ENCODE measurements around the gene FAM110A.
A peak's percentile ranks its signal among the peaks of the same experiment; 100 is the strongest.
"Not testable (repeated sequence)": the region's sequence is repeated elsewhere in the genome, so short reads cannot be mapped to it uniquely, and the experiment has no call there.

Gene FAM110A

GRCh38 chr20:821731-822065 lies 11.8 kb upstream of the FAM110A start:
- no peak overlapping the region for H3K4me3 ChIP-seq (ENCODE audit: low read length)
- no peak for DNase-seq (ENCODE audit: low read depth, low spot score)

DNA sequence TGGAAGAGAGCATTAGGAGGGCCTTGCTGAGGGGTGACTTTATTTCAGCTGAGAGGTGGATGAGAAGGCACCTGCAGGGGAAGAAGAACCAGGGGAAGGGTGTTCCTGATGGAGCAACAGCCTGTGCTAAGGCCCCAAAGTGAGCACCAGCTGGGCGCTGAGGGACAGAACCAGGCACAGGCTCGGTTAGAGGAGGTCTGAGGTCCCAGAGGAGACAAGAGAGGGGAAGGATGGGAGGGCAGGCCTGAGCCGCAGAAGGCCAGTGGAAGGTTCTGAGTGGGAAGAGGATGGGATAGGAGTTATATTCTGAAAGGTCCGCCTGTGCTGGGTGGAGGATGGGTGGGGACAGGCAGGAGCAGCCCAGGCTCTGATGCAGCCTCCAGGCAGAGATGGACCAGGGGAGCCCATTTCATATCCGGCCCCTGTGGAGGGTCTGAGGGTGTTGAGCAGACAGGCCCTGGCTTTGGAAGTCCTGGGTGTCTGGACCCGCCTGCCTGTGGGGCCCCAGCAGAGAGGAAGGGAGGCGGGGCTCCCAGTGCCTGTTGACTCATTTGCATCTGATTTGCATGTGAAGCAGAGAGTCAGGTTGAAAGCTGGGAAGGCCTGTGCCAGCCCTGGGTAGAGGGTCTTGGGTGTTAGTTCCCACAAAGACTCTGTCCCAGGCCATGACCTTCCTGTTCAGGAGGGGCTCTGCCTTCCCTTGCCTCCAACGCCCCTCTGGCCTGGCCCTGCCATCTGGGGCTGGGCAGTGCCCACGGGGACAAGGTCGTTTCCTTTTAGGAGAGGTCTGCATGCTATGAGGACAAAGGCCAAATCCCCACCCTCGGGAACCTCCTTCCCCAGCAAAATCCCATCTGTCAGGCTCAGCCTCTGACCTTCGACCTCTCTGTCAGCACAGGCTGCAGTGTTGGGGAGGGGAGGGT lies 10.6 kb upstream of the FAM110A start:
- DNase-seq (ENCODE audit: low read depth, low spot score): no peak
- H3K4me3 ChIP-seq (ENCODE audit: low read length): no peak overlapping the region

- no peak overlapping the region for H3K4me3 ChIP-seq (ENCODE audit: low read length)
- no peak for DNase-seq (ENCODE audit: low read depth, low spot score)
Observed at GRCh38 chr20:823574-823902, 10.0 kb upstream of the FAM110A start.

- no peak for DNase-seq (ENCODE audit: low read depth, low spot score)
- no peak overlapping the region for H3K4me3 ChIP-seq (ENCODE audit: low read length)
Observed at GRCh38 chr20:824490-824889, 9.0 kb upstream of the FAM110A start.

DNA sequence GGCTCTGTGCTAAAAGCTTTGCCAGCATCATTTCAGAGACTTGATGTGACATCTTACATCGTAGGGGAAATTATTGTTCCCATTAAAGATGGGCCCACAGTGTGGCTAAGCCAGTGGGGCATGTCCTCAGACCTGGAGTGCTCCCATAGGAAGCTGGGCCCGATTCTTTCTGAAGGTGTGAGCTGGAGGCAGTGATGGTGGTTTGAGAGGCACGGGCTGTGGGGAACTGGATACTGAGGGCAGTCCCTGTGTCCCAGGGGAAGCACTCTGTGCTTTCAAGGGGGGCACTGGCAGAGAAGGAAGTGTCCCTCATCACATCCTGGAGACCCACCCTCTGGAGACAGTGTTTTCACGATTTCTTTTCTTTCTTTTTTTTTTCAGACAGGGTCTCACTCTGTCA lies 8.6 kb upstream of the FAM110A start:
- no peak overlapping the region for H3K4me3 ChIP-seq (ENCODE audit: low read length)
- DNase-seq (ENCODE audit: low read depth, low spot score): no peak

DNA sequence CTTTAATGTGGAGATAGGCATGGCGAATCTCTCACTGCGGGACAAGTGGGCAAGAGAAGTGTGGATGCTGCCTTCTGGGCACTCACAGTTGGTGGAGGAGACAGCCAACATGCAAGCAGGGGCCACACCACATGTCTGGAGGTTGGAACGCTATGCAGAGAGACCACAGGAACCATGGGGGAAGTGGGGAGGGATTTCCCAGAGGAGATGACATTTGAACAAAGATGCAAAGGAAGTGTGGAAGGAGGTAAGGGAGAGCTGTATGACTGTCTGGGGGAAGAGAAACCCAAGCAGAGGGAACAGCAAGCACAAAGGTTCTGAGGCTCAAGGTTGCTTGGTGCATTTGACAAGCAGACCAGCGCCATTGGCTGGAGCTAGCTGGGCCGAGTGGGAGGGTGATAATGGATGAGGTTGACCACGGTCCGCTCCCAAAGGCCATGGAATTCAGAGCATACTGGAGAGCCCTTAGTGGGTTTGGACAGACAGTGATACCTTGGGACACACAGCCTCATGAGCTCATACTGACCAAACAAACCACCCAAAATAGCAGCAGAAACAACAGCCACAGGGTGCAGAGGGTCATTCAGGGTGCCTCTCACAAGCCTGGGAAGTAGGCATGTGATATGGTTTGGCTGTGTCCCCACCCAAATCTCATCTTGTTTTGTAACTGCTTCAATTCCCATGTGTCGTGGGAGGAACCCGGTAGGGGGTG lies 7.6 kb upstream of the FAM110A start:
- no peak overlapping the region for H3K4me3 ChIP-seq (ENCODE audit: low read length)

DNA sequence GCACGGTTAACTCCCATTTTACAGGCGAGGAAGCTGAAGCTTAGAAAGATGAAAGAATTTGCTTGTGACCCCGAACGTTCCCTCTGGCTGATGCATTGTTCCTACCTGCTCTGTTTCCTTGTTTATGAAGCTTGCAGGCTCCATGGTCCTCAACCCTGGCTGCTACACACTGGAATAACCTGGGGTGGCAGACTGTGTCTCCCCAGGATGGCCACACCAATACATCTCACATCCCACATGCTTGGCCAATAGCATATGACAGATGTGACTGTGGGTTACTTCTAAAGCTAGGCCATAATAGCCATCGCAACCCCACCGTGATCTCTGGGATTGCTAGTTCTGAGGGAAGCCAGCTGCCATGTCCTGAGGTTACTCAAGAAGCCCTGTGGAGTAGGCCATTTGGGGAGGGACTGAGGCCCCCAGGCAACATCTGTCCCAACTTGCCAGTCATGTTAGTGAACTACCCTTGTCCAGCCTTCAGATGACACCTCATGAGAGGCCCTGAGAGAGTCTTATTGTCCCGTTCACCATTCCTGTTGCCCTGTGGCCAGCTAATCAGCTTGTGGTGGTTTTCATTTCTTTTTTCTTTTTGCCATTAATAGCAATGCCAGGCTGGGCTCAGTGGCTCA lies 6.7 kb upstream of the FAM110A start:
- no peak overlapping the region for H3K4me3 ChIP-seq (ENCODE audit: low read length)
- no peak for DNase-seq (ENCODE audit: low read depth, low spot score)

More for the DNA sequence above, 7.6 kb upstream of the FAM110A start:
- DNase-seq (ENCODE audit: low read depth, low spot score): no peak

DNA sequence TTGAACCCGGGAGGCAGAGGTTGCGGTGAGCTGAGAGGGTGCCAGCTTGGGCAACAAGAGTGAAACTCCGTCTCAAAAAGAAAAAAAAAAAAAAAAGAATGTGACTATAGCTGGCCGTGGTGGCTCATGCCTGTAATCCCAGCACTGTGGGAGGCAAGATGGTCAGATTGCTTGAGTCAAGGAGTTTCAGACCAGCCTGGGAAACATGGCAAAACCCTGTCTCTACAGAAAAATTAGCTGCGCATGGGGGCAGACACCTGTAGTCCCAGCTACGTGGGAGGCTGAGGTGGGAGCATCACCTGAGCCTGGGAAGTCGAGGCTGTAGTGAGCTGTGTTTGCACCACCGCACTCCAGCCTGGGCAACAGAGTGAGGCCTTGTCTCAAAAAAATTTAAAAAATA lies 5.5 kb upstream of the FAM110A start:
- not testable (repeated sequence) for DNase-seq (ENCODE audit: low read depth, low spot score)

GRCh38 chr20:828987-829386 lies 4.5 kb upstream of the FAM110A start:
- H3K4me3 ChIP-seq (ENCODE audit: low read length): no peak overlapping the region
- no peak for DNase-seq (ENCODE audit: low read depth, low spot score)

More for the DNA sequence above, 5.5 kb upstream of the FAM110A start:
- not testable (repeated sequence) for H3K4me3 ChIP-seq (ENCODE audit: low read length)

GRCh38 chr20:829551-829950 lies 4.0 kb upstream of the FAM110A start:
- H3K4me3 ChIP-seq (ENCODE audit: low read length): no peak overlapping the region
- DNase-seq (ENCODE audit: low read depth, low spot score): no peak

GRCh38 chr20:830011-830521 lies 3.4 kb upstream of the FAM110A start:
- no peak for DNase-seq (ENCODE audit: low read depth, low spot score)
- no peak overlapping the region for H3K4me3 ChIP-seq (ENCODE audit: low read length)

DNA sequence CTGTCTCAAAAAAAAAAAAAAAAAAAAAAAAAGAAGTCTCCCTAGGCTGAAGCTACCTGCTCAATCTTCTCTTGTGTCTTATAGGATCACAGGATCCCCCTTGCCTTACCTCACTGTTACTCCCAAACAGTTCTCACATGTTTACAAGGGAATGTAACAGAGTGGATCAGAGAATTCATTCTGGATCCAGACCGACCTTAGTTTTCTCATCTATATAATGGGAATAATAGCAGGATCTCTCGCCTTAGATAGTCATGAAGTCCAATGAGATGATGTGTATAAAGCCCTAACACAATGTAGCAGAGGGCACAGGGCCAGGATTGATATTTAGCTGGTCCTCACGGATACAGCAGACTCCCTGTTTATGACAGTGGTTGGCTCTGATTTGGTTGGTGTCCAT lies 2.3 kb upstream of the FAM110A start:
- no peak for DNase-seq (ENCODE audit: low read depth, low spot score)
- no peak overlapping the region for H3K4me3 ChIP-seq (ENCODE audit: low read length)

GRCh38 chr20:831956-832355 lies 1.6 kb upstream of the FAM110A start:
- no peak overlapping the region for H3K4me3 ChIP-seq (ENCODE audit: low read length)
- DNase-seq (ENCODE audit: low read depth, low spot score): no peak

- DNase-seq (ENCODE audit: low read depth, low spot score): no peak
- H3K4me3 ChIP-seq (ENCODE audit: low read length): peak overlapping the region; percentile 85
Observed at GRCh38 chr20:833121-833449, 430 bp upstream of the FAM110A start.

DNA sequence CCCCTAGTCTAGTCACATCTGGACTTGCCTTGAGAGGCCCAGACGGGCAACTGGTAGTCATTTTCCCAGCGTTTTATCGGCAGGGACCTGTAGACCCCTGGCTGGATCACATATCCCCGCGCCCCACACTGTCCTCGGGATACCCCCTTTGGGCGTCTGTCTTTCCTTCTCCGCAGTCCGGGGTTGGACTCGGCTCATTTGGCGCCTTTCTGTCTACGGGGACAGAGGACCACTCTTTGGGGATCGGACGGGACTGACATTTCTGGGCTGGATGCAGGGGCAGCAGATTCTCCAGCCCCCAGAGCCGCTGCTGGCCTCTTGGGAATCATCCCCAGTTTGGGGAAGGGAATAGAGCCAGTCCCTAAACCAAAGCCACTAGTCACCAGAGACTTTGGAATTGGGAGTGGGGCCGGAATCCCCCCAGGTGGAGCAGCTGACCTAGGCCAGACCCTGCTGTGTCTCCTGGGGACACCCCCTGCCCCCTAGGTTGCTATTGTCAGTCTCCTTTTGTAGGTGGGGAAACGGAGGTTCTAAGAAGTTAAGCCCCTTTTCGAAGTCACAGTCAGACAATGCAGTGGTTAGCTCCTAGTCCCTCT lies 734 bp downstream of the FAM110A start:
- DNase-seq (ENCODE audit: low read depth, low spot score): no peak
- H3K4me3 ChIP-seq (ENCODE audit: low read length): peak overlapping the region; percentile 85

- no peak overlapping the region for H3K4me3 ChIP-seq (ENCODE audit: low read length)
- no peak for DNase-seq (ENCODE audit: low read depth, low spot score)
Observed at GRCh38 chr20:835608-836045, 2.1 kb downstream of the FAM110A start.

DNA sequence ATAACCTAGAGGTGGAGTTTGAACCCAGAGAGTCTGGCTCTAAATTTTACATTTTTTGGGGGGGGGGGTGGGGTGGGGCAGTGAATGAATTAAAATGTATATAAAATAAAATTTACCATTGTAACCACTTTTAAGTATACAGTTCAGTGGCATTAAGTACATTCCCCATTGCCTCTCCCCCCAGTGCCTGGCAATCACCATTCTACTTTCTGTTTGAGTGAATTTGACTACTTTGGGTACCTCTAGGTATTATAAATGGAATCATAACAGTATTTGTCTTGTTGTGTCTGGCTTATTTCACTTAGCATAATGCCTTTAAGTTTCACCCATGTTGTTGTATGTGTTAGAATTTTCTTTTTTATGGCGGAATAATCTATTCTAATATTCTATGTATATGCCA lies 2.7 kb downstream of the FAM110A start:
- no peak for DNase-seq (ENCODE audit: low read depth, low spot score)
- H3K4me3 ChIP-seq (ENCODE audit: low read length): no peak overlapping the region

DNA sequence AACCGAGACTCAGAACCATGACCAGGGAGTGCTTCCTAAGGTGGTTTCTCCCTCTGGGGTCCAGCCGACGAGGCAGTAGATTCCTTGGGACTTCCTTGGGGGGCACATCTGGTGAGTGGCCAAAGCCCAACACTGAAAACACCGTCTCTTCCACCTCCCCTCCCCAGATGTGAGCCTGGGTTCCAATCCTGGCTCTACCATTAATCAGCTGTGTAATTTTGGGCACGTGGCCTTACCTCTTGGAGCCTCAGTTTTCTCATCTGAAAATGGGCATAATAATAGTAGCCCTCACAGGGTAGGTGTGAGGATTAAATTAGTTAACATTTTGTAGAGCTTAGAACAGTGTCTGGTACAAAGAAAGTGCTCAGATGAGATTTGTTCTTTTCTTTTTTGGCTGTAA lies 5.5 kb downstream of the FAM110A start:
- no peak overlapping the region for H3K4me3 ChIP-seq (ENCODE audit: low read length)
- no peak for DNase-seq (ENCODE audit: low read depth, low spot score)

DNA sequence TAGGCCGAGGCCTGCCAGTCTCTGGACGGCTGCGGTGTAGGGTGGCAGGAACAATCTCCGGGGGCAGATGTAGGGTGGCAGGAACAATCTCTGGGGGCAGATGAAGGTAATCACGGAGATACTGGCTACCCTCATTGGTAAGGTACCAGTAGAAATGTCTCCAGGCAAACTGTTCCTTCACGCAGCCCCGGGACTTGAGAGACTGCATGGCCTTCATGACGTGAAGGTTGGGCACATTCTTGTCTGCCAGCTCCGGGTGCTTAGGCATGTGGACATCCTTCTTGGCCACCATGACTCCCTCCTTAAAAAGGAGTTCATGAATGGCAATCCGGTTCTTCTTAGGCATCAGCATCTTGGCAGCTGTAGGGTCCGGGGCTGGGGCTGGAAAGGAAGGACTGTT lies 6.1 kb downstream of the FAM110A start:
- H3K4me3 ChIP-seq (ENCODE audit: low read length): no peak overlapping the region
- DNase-seq (ENCODE audit: low read depth, low spot score): no peak

- H3K4me3 ChIP-seq (ENCODE audit: low read length): no peak overlapping the region
Observed at GRCh38 chr20:840503-840857, 7.0 kb downstream of the FAM110A start.

More at GRCh38 chr20:840503-840857, 7.0 kb downstream of the FAM110A start:
- DNase-seq (ENCODE audit: low read depth, low spot score): no peak

Data from Jurkat, Clone E6-1 (cell line).